ENCODE measurements around the gene IRF2BPL. TPM values are rescaled to one million over a fixed set of nuclear protein-coding genes. Genes with fewer than 3 reads are reported as not detected.
A peak's percentile ranks its signal among the peaks of the same experiment; 100 is the strongest.

Gene IRF2BPL
- total and polyA plus RNA-seq, 2 of the 8 experiments (the other 6 are each of a cell fraction or from before 2014, with no cell fraction given): 18.8 to 57.0 TPM

GRCh38 chr14:77002335-77002734 lies 26.2 kb downstream of the IRF2BPL start:
- no peak overlapping the region for H3K18ac ChIP-seq (ENCODE audit: extremely low read depth, low read length)
- 90% methylated on average over 4 of the region's 4 CpGs; no CpG with 5 or more reads in 1 of the 2 experiments for WGBS, 2 experiments (ENCODE audit: extremely low coverage in 1 of 2, insufficient coverage in 1 of 2, insufficient read length in 1 of 2, insufficient replicate concordance in 2 of 2, low coverage in 1 of 2, low lambda C conversion rate in 2 of 2, missing lambda C conversion rate in 1 of 2)
- H3K36me3 ChIP-seq (ENCODE audit: control insufficient read depth in 2 of 4, insufficient read depth in 4 of 4, low read length in 3 of 4): no peaks in the 10 kb centered on the region
- H3K4ac ChIP-seq (replicated peaks; ENCODE audit: insufficient read length, low read depth, low read length): no peak overlapping the region
- no peaks in the 10 kb centered on the region for H4K20me1 ChIP-seq (replicated peaks in 1 of 2; ENCODE audit: control insufficient read depth in 1 of 2, insufficient read depth in 2 of 2, low read length in 2 of 2)
- FAIRE-seq: no peak
- POLR2A ChIA-PET (ENCODE audit: partially characterized antibody): no interaction called here
- no peak overlapping the region for H3K23ac ChIP-seq (ENCODE audit: insufficient read length)
- no peak overlapping the region for H2AFZ ChIP-seq (ENCODE audit: low read length)
- H3K14ac ChIP-seq (ENCODE audit: insufficient read length): no peak overlapping the region
- H3K79me1 ChIP-seq (ENCODE audit: low read depth, low read length): peaks cover 3% of the 10 kb centered on the region; the same call in 1 of the 2 replicates
- H3K9ac ChIP-seq (replicated peaks in 1 of 4; ENCODE audit: extremely low read depth in 1 of 4, low read depth in 3 of 4, low read length in 3 of 4): no peak overlapping the region
- H3K23me2 ChIP-seq (ENCODE audit: low read depth, low read length): no peaks in the 10 kb centered on the region
- no peak overlapping the region for H3K56ac ChIP-seq (replicated peaks; ENCODE audit: insufficient read length, low read depth, low read length)
- H2BK120ac ChIP-seq (replicated peaks; ENCODE audit: low read depth, low read length): no peak overlapping the region
- peaks cover 0 to 1% (median 0%) of the 10 kb centered on the region in 4 experiments; a peak in 1 of 7 replicates for H3K27me3 ChIP-seq (replicated peaks in 1 of 4; ENCODE audit: control insufficient read depth in 3 of 4, extremely low read depth in 1 of 4, insufficient read depth in 3 of 4, low read length in 3 of 4)
- H2BK12ac ChIP-seq (ENCODE audit: low read depth, low read length): peak overlapping the region; percentile 4; the same call in 1 of the 2 replicates
- H3K4me2 ChIP-seq (ENCODE audit: insufficient read depth in 1 of 2, low read depth in 2 of 2, low read length in 2 of 2): no peak overlapping the region
- H2BK20ac ChIP-seq (ENCODE audit: low read length): no peak overlapping the region
- no peak overlapping the region for H3K4me3 ChIP-seq (ENCODE audit: extremely low read depth in 1 of 4, insufficient read depth in 2 of 4, low read depth in 3 of 4, low read length in 4 of 4)
- no peaks in the 10 kb centered on the region for H3K9me3 ChIP-seq (ENCODE audit: insufficient read depth in 2 of 2, low read depth in 1 of 2, low read length in 1 of 2)
- no peak for DNase-seq (ENCODE audit: low read depth in 1 of 2, low spot score in 2 of 2)
- H2BK15ac ChIP-seq (ENCODE audit: low read length): no peak overlapping the region
- no peak overlapping the region for H4K5ac ChIP-seq (ENCODE audit: insufficient read length, low read depth, low read length)
- CTCF ChIA-PET (ENCODE audit: partially characterized antibody): interaction anchor here (0.7 to 1.2 kb wide), 3 partner anchors 34 to 87 kb away, joined by 3 to 5 read pairs (median 3); no protein-coding TSS in a partner anchor
- no peak overlapping the region for H2BK5ac ChIP-seq (ENCODE audit: low read depth, low read length)
- H4K8ac ChIP-seq (ENCODE audit: extremely low read depth, insufficient read depth, low read length): no peak overlapping the region
- no peak overlapping the region for H3K27ac ChIP-seq (ENCODE audit: low read depth, low read length)
- peaks cover 8 to 26% (median 12%) of the 10 kb centered on the region in 4 experiments; a peak in 6 of 7 replicates for H3K4me1 ChIP-seq (replicated peaks in 1 of 4; ENCODE audit: control insufficient read depth in 3 of 4, insufficient read depth in 4 of 4, low read length in 3 of 4)
- no peak overlapping the region for H2AK5ac ChIP-seq (ENCODE audit: low read depth, low read length)
- no peaks in the 10 kb centered on the region for H3K79me2 ChIP-seq (ENCODE audit: control insufficient read depth in 1 of 2, insufficient read depth in 2 of 2, low read length in 2 of 2)
- H4K91ac ChIP-seq (replicated peaks; ENCODE audit: insufficient read length, low read length): no peak overlapping the region
- no peak for TF ChIP-seq RFX5 (IDR thresholded peaks at IDR 0.05; ENCODE audit: borderline replicate concordance, low read depth, low read length)
